Measurements from ENCODE around the gene PLCD1.
"Not testable (repeated sequence)": the region's sequence is repeated elsewhere in the genome, so short reads cannot be mapped to it uniquely, and the experiment has no call there.

PLCD1 gene

GRCh38 chr3:38036906-38037305 is 7.5 kb upstream of the PLCD1 start:
- no peak for DNase-seq (ENCODE audit: low read depth)

- DNase-seq (ENCODE audit: low read depth), result no peak
These were observed 6.8 kb upstream of the PLCD1 start for GRCh38 chr3:38036286-38036685.

GRCh38 chr3:38034335-38034734 is 4.9 kb upstream of the PLCD1 start:
- DNase-seq (ENCODE audit: low read depth), result not testable (repeated sequence)

GRCh38 chr3:38033586-38033985 is 4.1 kb upstream of the PLCD1 start:
- DNase-seq (ENCODE audit: low read depth), result not testable (repeated sequence)

- DNase-seq (ENCODE audit: low read depth), result no peak
These were observed 3.0 kb upstream of the PLCD1 start for GRCh38 chr3:38032328-38032865.

GRCh38 chr3:38031022-38031994 is 1.9 kb upstream of the PLCD1 start:
- no peak for DNase-seq (ENCODE audit: low read depth)

GRCh38 chr3:38030126-38031021 is 932 bp upstream of the PLCD1 start:
- no peak for DNase-seq (ENCODE audit: low read depth)

- DNase-seq (ENCODE audit: low read depth), result no peak
These were observed 651 bp downstream of the PLCD1 start for GRCh38 chr3:38028621-38029361.

GRCh38 chr3:38027466-38028465 is 1.7 kb downstream of the PLCD1 start:
- DNase-seq (ENCODE audit: low read depth), result no peak

GRCh38 chr3:38026856-38027255 is 2.6 kb downstream of the PLCD1 start:
- no peak for DNase-seq (ENCODE audit: low read depth)

- DNase-seq (ENCODE audit: low read depth), result no peak
These were observed 6.3 kb downstream of the PLCD1 start for GRCh38 chr3:38022896-38023709.

- no peak for DNase-seq (ENCODE audit: low read depth)
These were observed 7.1 kb downstream of the PLCD1 start for GRCh38 chr3:38022301-38022700.

- no peak for DNase-seq (ENCODE audit: low read depth)
These were observed 8.2 kb downstream of the PLCD1 start for GRCh38 chr3:38021196-38021595.

- no peak for DNase-seq (ENCODE audit: low read depth)
These were observed 9.1 kb downstream of the PLCD1 start for GRCh38 chr3:38020342-38020726.

- DNase-seq (ENCODE audit: low read depth), result no peak
These were observed 9.6 kb downstream of the PLCD1 start for GRCh38 chr3:38019658-38020341.

- no peak for DNase-seq (ENCODE audit: low read depth)
These were observed 10.9 kb downstream of the PLCD1 start for GRCh38 chr3:38018296-38019266.

GRCh38 chr3:38017445-38018295 is 11.8 kb downstream of the PLCD1 start:
- DNase-seq (ENCODE audit: low read depth), result no peak
